Central memory CD4-positive, alpha-beta T cell (primary cell): ENCODE results near the gene SP140.
A peak's percentile ranks its signal among the peaks of the same experiment; 100 is the strongest.
"Not testable (repeated sequence)": the region's sequence is repeated elsewhere in the genome, so short reads cannot be mapped to it uniquely, and the experiment has no call there.

ENCODE experiments used
- DNase-seq: peaks from one replicate; pipeline ENCODE4 v3.0.0; 2022
- total RNA-seq, 3 experiments: gene quantifications; one replicate each; lab custom pipeline; 2026; lab: John Stamatoyannopoulos, UW

SP140 gene
- total RNA-seq: 60.2 to 98.4 (median 78.8) reads per million in 3 experiments

- DNase-seq: peak; percentile 88
These were observed at the start of gene SP140 for GRCh38 chr2:230225486-230225885. Gene SP140, plus strand, starts transcription at chr2:230225736. Its CDS starts 109 bp downstream, at chr2:230225845.

GRCh38 chr2:230176996-230177395 is 48.5 kb upstream of the SP140 start:
- no peak for DNase-seq

DNA sequence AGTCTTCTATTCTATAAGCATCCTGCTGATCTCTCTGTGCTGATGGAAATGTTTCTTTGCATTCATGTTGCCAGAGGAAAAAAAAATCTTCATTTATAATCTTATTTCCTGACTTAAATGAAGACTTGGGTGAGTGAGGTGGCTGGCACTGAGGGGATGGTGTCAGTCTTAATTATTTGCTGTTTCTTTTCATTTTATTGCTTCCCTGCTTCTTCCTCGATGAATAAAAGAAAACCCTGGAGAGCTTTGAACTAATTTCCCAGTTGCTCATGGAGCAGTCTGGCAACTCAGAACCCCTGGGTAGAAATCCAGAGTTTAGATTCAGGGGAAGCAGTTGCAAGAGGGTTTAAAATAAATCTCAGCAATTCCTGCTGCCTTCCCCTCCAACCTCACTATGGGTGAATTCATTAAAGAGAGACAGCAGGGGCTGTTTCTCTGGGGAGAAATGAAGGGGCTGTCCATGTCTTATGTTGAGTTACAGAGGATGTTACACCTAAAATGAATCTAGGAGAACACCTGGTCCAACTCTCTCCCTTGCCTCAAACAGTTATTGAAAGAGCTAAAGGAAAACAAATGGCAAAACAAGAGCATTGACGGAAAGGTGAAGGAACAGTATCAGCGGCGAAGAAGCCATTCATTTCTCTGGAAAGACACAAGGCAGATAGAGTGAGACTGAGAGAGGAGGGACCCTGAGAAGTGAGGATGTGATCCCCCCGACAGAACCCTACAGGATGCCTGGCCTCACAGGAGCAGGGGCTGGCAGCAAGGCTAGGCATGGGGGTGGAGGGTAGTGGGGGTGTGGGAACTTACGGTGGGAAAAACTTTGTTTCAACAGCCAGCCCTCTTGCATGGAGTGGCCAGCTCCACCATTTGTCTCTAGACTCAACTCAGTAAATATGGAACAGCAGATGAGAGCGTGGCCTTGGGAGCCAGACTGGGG is 46.7 kb upstream of the SP140 start:
- DNase-seq: no peak

DNA sequence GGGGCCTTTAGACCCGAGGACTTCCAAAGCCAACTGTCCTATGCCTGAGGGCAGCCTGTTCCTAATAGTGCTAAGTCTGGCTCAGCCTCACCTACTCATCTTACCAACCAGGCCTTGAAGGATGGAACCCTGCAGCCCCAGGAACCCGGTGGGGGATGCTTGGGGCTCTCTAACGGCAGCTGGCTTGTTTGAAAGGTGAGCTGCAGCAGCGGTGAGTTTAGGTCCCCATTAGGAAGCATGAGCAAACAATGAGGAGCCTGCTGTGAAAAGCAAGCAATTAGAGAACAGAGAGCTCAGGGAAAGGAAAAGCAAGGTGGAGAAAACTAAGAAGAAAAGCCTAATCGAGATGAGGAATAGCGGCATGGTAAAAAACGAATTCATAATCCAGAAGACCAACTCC is 45.6 kb upstream of the SP140 start:
- DNase-seq: no peak

DNA sequence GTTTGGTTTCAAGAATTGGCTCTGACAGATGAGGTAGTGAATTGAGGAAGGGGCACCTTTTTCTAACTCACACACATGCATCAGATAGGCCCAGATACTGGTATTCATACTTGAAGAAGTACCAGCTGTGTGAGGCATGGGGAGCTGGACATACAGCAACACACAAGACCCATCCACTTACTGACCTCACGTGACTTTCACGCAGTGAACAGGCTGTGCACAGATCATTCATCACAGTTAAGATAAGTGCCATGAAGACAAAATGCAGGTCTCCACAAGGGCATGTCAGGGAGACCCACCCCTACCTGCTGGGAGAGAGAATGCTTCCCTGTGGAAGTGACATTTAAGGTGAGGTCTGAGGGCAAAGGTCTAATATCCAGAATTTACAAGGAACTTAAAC is 44.3 kb upstream of the SP140 start:
- DNase-seq: no peak

DNA sequence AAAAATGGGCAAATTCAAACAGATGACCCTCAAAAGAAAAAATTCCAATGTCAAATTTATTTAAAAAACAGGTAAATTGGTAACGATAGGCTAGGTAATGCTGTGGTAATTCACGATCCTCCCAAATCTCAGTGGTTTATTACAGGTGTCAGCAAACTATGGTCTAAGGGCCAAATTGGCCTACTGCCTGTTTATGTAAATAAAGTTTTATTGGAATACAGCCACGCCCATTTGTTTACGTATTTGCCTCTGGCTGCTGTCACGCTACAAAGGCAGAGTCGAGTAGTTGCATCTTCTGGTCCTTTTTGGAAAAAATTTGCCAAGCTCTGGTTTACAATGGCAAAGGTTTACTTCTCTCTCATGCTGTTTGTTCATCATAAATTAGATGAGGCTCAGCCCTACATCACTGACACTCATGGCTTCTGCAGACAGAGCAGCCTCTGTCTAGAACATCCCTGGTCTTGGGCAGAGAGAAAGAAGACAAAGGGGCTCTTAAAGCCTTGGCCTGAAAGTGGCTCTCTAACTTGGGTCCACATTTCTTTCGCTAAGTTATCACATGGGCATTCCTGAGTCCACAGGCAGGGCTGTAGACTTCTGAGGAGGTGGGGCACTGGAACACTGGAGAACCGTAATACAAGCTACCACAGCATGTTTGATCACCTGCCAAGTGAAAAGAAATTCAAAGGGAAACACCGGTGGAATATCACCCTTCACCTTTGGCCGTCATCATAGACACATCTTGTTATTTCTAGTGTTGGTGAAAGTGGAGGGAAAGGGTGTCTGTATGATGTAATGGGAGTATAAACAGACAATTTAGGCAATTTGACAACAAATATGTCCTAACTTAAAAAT is 40.6 kb upstream of the SP140 start:
- no peak for DNase-seq

DNA sequence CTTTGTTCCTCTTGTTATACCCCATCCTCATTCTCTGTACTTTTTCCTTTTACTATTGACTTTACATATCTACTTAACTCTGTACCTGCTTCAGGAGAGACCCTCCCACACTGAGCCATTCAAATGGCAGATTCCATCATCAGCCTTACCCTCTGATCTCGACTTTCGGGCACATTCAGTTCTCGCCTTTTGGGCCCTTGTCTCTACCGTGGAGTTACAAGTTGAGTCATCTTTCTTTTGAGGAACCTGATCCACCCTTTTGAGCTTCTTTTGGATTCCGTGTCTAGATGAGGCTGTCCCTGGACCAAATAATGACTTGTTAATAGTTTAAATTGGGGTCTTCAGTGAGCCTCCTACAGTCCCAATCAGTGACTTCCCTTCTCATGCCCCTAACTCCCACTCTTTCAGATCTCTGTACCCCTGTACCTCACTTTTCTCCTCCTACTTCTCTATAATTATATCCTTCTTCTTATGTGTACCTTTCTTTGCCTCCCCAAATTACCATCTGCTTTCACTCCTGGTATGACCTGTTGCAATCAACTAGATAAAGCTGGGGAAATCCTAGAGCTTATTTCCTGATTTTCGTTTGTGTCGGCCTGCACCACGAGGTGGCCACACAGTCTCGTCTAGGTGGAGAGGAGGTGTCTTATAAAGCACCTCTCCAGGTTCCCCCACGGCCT is 23.0 kb upstream of the SP140 start:
- no peak for DNase-seq

DNA sequence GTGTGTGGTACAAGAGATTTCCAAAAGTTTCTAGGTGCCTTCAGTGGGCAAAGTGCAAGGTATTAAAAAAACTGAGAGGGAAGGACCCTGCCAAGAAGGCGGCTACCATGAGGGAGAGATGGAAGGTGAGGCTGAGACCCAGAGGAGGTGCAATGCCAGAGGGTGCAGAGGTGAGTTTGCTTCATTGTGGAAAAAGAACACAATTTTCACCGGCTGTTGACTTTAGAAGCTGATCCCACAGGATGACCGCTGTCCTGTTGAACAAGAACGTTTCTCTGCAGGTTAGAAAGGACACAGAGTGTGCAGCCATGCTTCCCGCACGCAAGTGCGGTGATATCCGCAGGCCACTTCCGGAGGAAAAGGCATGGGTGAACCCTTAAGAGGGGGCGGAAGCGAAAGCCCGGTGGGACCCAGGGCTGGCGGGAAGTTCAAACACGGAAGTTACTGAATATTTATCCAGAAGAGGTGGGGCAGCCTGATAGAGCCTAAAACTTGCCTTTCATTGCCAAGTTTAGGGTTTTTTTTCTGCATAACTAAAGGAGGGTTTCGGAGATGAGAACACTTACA is 22.3 kb upstream of the SP140 start:
- peak; percentile 28 for DNase-seq

- no peak for DNase-seq
These were observed 20.5 kb upstream of the SP140 start for GRCh38 chr2:230205034-230205433.

GRCh38 chr2:230205721-230206120 is 19.8 kb upstream of the SP140 start:
- no peak for DNase-seq

DNA sequence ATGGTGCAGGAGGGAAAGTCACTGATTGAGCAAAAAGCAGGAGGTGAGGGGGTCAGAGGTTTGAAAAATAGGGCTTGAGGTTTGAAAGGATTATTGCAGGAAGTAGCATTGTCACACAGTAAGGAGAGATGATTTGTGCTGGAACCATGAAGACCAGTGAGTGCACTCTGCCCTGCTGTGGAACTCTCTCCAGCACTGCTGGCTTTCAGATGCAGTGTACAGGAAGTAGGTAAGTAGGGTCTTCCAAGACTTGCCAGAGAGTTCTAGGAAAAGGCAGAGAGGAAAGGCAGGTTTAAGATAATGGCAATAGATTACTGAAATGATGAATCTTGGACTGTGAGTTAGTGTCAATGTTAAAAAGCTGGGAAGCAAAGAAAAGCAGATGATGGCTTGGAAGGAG is 17.0 kb upstream of the SP140 start:
- DNase-seq: no peak

GRCh38 chr2:230209422-230210051 is 16.0 kb upstream of the SP140 start:
- DNase-seq: no peak

- no peak for DNase-seq
These were observed 9.0 kb upstream of the SP140 start for GRCh38 chr2:230216489-230216888.

- no peak for DNase-seq
These were observed 8.1 kb upstream of the SP140 start for GRCh38 chr2:230217424-230217823.

DNA sequence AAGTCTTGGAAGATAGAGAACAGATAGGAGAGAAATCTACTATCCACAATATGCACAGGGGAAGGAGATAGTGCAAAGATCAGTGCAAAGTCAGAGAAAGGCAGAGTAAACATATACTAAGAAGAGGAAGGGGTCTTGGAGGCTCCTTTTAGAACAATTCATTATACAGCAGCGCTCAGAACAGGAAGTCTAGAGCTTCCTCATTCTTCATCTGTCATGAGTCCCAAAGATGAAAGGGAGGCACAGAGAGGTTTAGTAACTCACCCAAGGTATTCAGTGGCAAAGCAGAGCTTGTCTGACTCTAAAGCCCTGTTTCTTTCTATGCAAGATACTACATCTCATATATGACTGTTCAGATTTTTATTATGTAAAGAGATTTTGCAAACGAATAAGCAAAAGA is 7.1 kb upstream of the SP140 start:
- peak; percentile 13 for DNase-seq

DNA sequence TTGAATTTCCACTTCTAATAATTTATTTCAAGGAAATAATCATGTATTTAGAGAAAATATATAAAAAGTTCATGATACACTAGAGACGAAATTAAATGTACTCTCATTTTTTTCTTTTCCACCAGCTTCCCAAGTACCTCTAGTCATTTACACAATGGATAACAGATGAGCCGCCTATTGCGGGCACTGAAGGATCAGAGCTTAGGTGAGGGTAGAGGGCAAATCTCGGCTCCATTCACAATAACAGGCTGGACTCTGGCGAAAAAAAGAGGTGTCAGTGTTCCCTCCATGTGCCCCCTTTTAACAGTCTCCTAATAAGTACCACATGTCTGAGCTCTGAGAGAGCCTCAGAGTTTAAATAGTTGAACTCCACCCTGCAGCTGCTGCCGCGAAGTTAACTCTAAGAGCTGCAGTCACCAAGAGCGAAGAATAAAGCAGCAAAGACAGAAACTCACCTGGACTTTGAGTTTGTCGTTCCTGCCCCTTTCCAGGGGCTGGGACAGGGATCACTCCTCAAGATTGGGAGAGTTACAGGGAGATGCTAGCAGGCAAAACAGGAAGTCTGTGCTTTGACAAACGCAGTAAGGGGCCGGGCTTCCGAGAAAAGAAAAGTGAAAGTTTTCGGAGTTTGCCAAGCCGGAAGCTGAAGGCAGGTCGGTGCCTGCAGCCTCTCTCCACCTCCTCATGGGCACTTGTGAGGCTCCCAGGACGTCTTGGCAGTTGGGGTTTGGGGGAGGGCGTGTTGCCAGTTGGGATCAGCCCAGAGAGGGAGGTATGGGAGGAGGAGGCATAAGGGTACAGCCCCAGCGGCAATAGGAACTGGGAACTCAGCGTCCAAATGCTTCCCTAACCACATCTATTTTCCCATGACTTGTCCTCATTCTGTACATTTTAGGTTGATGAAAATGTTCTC is 5.9 kb upstream of the SP140 start, which contains the start of gene SP110:
Gene SP110, minus strand, starts transcription at position 566 of the 913 bp plus-strand sequence. CDS start 3,057 bp downstream, outside the sequence.
- peak; percentile 79 for DNase-seq

DNA sequence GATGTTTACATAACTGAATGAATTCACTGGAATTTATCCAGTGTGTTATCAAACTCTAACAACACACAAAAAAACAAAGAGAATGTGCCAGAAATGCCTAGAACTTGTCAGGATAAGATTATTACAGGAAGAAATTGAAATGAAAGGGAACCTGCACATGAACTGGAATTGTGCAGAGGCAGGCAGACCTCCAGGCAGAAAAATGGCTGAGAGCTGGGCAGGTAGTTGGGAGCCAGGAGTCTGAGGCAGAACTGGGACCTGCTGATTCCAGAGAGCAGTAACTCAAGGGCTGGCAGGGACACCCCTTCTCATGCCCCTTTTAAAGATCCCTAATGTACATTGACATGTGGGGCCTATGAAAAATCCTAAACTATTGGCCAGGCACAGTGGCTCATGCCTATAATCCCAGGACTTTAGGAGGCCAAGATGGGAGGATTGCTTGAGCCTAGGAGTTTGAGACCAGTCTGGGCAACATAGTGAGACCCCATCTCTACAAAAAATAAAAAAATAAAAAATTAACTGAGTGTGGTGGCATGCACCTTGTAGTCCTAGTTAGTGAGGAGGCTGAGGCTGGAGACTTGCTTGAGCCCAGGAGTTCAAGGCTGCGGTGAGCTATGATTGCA is 5.1 kb upstream of the SP140 start:
- DNase-seq: no peak

DNA sequence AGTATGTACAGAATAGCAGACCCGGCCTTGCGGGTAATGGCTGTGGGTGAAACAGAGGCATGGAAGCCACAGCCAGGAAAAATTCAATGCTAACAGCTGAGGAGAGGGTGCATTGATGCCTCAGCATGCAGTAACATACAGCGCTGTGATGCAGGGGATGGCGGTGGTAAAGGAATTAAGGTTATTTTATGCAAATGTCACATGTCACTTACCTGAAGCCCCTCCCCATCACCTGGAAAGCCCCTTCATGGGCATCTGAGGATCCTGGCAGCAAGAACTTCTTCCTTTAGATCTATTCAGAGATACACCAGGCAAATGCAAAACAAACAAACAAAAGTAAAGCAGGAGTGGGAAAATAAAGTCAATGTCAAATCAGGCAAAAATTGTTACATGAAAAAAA is 4.0 kb upstream of the SP140 start:
- DNase-seq: no peak

DNA sequence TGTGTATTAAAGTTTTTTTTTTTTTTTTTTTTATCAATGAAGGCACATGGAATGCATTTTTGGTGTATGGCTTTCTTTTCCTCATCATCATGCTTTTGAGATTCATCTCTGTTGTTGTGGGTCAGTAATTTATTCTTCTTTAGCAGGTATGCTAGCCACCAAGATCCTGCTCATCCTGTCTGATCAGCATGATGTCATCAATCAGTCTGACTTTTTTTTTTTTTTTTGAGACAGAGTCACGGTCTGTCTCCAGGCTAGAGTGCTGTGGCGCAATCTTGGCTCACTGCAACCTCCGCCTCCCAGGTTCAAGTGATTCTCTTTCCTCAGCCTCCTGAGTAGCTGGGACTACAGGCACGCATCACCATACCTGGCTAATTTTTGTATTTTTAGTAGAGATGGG is 2.7 kb upstream of the SP140 start:
- not testable (repeated sequence) for DNase-seq

GRCh38 chr2:230224458-230224857 is 1.1 kb upstream of the SP140 start:
- no peak for DNase-seq
